Fibroblast of lung (primary cell): Measurements from ENCODE around the gene EMID1. TPM values are rescaled to one million over a fixed set of nuclear protein-coding genes. Genes with fewer than 3 reads are reported as not detected.

ENCODE experiments used
- DNase-seq, 2 donors: peaks; one replicate each; pipeline versions ENCODE4 v3.0.0 to v3.0.0-alpha.2; 2010; ENCODE audit warnings: low read depth in 2 of 2
- H2AFZ ChIP-seq: 2 replicates; pipeline ENCODE4 v1.5.1; 2012; ENCODE audit warnings: low read length, control low read depth, inconsistent platforms
- H3K27ac ChIP-seq: 2 replicates; pipeline ENCODE4 v1.5.1; 2011; ENCODE audit warnings: low read length, control low read depth; ENCODE audit not compliant: insufficient read depth
- H3K27me3 ChIP-seq: 2 replicates; pipeline ENCODE4 v1.5.1; 2011; ENCODE audit warnings: mild to moderate bottlenecking, low read length; ENCODE audit not compliant: control insufficient read depth, insufficient read depth
- H3K36me3 ChIP-seq: 2 replicates; pipeline ENCODE4 v1.5.1; 2011; ENCODE audit warnings: low read length; ENCODE audit not compliant: control insufficient read depth, insufficient read depth
- H3K4me1 ChIP-seq: 2 replicates; pipeline ENCODE4 v1.5.1; 2011; ENCODE audit warnings: low read length; ENCODE audit not compliant: control insufficient read depth, insufficient read depth; ENCODE audit errors: extremely low read depth
- H3K4me2 ChIP-seq: 2 replicates; pipeline ENCODE4 v1.5.1; 2011; ENCODE audit warnings: low read length, control low read depth; ENCODE audit not compliant: insufficient read depth; ENCODE audit errors: extremely low read depth
- H3K4me3 ChIP-seq, 4 experiments: fragments of 200-600 bp in 1 of 4; sonication (generic) in 1 of 4; replicated peaks in 1 of 4; 2 replicates each; pipeline ENCODE4 v1.5.1; 2011 to 2016; ENCODE audit warnings: low read length in 4 of 4, low read depth in 3 of 4, mild to moderate bottlenecking in 3 of 4, control low read depth in 2 of 4, inconsistent platforms in 1 of 4, mixed read lengths in 1 of 4; ENCODE audit not compliant: insufficient read depth in 1 of 4; ENCODE audit errors: control extremely low read depth in 1 of 4
- H3K79me2 ChIP-seq: 2 replicates; pipeline ENCODE4 v1.5.1; 2012; ENCODE audit warnings: mild to moderate bottlenecking, low read length, inconsistent platforms; ENCODE audit not compliant: control insufficient read depth, insufficient read depth
- H3K9ac ChIP-seq: 2 replicates; pipeline ENCODE4 v1.5.1; 2011; ENCODE audit warnings: mild to moderate bottlenecking, low read length, control low read depth; ENCODE audit not compliant: insufficient read depth
- H3K9me3 ChIP-seq: 2 replicates; pipeline ENCODE4 v1.5.1; 2012; ENCODE audit warnings: low read depth, low read length; ENCODE audit not compliant: control insufficient read depth, insufficient read depth
- H4K20me1 ChIP-seq: 2 replicates; pipeline ENCODE4 v1.5.1; 2011; ENCODE audit warnings: low read length; ENCODE audit not compliant: control insufficient read depth, insufficient read depth; ENCODE audit errors: extremely low read depth
- EZH2 ChIP-seq: IDR thresholded peaks from 2 replicates; pipeline ENCODE4 v1.5.1; 2012; ENCODE audit warnings: low read length, control low read depth, mild to moderate bottlenecking; ENCODE audit errors: missing control alignments
- polyA plus RNA-seq, 2 donors: library from polyadenylated mRNA; depleted of rRNA in 1 of 2; stranded (reverse) in 1 of 2; unstranded in 1 of 2; fragments of >200 nt; gene quantifications; 2 replicates each; pipeline ENCODE4 v1.2.1, GENCODE V29; 2011 to 2012; ENCODE audit warnings: missing spikeins in 1 of 2
- total RNA-seq: library from RNA; depleted of rRNA; stranded (reverse); fragments of >200 nt; gene quantifications from 2 replicates; pipeline ENCODE4 v1.2.1, GENCODE V29; 2014
- TF ChIP-seq, protein P1 (sequence below), 2 donors: IDR thresholded peaks in 1 of 2; conservative IDR thresholded peaks in 1 of 2; 1 replicate in 1 of 2; 2 replicates in 1 of 2; pipeline ENCODE4 v1.5.1; 2011 to 2012; ENCODE audit warnings: low read length in 2 of 2, control low read depth in 1 of 2, inconsistent platforms in 1 of 2, low read depth in 1 of 2, mild to moderate bottlenecking in 1 of 2

Gene EMID1
- total and polyA plus RNA-seq, 2 donors (not counting 1 experiment from before 2014, with no cell fraction given): 0.50 TPM; not detected in 1

DNA sequence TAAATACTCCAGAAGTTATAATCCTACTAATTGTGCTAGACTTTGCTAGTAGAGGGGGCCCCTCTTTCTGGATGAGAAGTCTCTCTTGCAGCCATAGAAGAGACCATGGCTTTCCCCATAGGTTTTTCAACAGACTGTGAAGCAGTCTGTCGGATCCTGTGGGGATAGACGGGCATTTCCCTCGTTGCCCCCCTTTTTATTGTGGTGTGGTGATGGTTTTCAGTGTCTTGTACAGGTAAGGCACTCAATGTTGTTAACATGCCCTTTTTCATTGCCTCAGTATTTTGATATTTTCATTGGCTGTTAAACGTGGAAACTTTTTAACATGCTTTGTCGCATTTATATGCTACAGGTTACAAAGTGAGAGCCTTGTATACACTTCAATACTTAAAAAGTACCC is 84.4 kb downstream of the EMID1 start:
- Histone ChIP-seq H2AFZ (no peak overlapping the region), H4K20me1 (no peaks in the 10 kb centered on the region), H3K36me3 (peaks cover 21% of the 10 kb centered on the region), H3K27ac (no peak overlapping the region), H3K4me1 (no peaks in the 10 kb centered on the region), H3K4me3 (no peak overlapping the region), H3K9ac (no peak overlapping the region), H3K27me3 (no peaks in the 10 kb centered on the region), H3K79me2 (peaks cover 26% of the 10 kb centered on the region), H3K9me3 (no peaks in the 10 kb centered on the region), H3K4me2 (no peak overlapping the region)
- no peak for TF ChIP-seq EZH2
- TF ChIP-seq, protein P1, sequence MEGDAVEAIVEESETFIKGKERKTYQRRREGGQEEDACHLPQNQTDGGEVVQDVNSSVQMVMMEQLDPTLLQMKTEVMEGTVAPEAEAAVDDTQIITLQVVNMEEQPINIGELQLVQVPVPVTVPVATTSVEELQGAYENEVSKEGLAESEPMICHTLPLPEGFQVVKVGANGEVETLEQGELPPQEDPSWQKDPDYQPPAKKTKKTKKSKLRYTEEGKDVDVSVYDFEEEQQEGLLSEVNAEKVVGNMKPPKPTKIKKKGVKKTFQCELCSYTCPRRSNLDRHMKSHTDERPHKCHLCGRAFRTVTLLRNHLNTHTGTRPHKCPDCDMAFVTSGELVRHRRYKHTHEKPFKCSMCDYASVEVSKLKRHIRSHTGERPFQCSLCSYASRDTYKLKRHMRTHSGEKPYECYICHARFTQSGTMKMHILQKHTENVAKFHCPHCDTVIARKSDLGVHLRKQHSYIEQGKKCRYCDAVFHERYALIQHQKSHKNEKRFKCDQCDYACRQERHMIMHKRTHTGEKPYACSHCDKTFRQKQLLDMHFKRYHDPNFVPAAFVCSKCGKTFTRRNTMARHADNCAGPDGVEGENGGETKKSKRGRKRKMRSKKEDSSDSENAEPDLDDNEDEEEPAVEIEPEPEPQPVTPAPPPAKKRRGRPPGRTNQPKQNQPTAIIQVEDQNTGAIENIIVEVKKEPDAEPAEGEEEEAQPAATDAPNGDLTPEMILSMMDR (conservative IDR thresholded peaks at IDR 0.05 in 1 of 2, IDR thresholded peaks at IDR 0.05 in 1 of 2; ENCODE audit: low read depth in 1 of 2, low read length in 2 of 2): no peak
- DNase-seq: no peak

DNA sequence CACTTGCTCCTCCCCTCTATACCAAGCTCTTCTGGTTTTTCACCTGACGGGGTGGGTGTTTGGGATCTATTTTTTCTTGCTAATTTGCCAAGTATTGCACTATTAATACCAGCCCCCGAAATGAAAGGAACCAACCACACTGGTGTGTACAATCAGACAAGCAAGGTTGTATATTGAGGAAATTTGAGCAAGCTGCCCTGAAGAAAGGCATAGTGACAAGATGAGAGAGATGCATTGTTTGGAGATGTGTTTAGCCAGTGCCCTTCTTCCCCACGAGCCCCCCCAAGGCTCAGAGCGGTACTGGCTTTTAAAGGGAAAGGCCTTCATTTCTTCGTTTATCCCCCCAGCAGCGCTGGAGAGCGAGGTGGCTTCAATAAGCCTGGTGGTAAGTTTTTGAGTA is 85.5 kb downstream of the EMID1 start:
- DNase-seq: no peak
- Histone ChIP-seq H3K4me2 (no peak overlapping the region), H3K4me3 (no peak overlapping the region), H3K36me3 (peaks cover 21% of the 10 kb centered on the region), H2AFZ (no peak overlapping the region), H3K9ac (no peak overlapping the region), H3K4me1 (no peaks in the 10 kb centered on the region), H3K27ac (no peak overlapping the region), H3K79me2 (peaks cover 24% of the 10 kb centered on the region), H3K9me3 (no peaks in the 10 kb centered on the region), H3K27me3 (no peaks in the 10 kb centered on the region), H4K20me1 (no peaks in the 10 kb centered on the region)
- TF ChIP-seq, protein P1 (conservative IDR thresholded peaks at IDR 0.05 in 1 of 2, IDR thresholded peaks at IDR 0.05 in 1 of 2; ENCODE audit: low read depth in 1 of 2, low read length in 2 of 2): no peak
- no peak for TF ChIP-seq EZH2

DNA sequence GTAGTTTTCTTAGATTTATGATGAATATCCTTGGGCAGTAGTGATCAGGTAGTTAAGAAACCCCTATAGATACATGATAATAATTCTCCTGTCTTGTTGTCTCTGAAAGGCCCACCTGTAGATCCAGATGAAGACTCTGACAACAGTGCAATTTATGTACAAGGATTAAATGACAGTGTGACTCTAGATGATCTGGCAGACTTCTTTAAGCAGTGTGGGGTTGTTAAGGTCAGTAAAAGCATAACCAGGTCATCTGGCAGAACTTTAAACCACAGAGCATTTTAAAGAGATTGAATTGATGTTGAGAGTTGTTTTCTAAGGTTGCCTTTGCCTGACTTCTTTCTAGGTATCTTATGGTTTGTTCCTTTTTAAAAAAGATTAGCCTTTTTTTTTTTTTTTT is 86.7 kb downstream of the EMID1 start:
- H3K27ac ChIP-seq: no peak overlapping the region
- DNase-seq: no peak
- no peak overlapping the region for H2AFZ ChIP-seq
- TF ChIP-seq, protein P1 (conservative IDR thresholded peaks at IDR 0.05 in 1 of 2, IDR thresholded peaks at IDR 0.05 in 1 of 2; ENCODE audit: low read depth in 1 of 2, low read length in 2 of 2): no peak
- no peak for TF ChIP-seq EZH2
- H3K4me1 ChIP-seq: no peaks in the 10 kb centered on the region
- no peaks in the 10 kb centered on the region for H3K9me3 ChIP-seq
- H3K4me2 ChIP-seq: no peak overlapping the region
- no peak overlapping the region for H3K4me3 ChIP-seq
- peaks cover 22% of the 10 kb centered on the region for H3K79me2 ChIP-seq
- no peak overlapping the region for H3K9ac ChIP-seq
- peaks cover 25% of the 10 kb centered on the region for H3K36me3 ChIP-seq
- no peaks in the 10 kb centered on the region for H4K20me1 ChIP-seq
- no peaks in the 10 kb centered on the region for H3K27me3 ChIP-seq
